HepG2 (cell line): ENCODE results near the gene NEDD4L.

Source experiments
- EP300 ChIP-seq, 3 experiments: sonication (generic) in 1 of 3; formaldehyde crosslinking in 1 of 3; IDR thresholded peaks; 2 replicates each; pipeline versions ENCODE4 v1.5.1 to v1.6.1; 2011 to 2020; ENCODE audit warnings: low read depth in 2 of 3, low read length in 2 of 3, borderline replicate concordance in 1 of 3, improper control_type of control experiment in 1 of 3, mild to moderate bottlenecking in 1 of 3, missing genetic modification reagents in 1 of 3, moderate library complexity in 1 of 3
- POLR2AphosphoS5 ChIP-seq: IDR thresholded peaks from 2 replicates; pipeline ENCODE4 v1.6.1; 2012; ENCODE audit warnings: low read depth, low read length
- SIN3A ChIP-seq: IDR thresholded peaks from 2 replicates; pipeline ENCODE4 v1.6.1; 2011; ENCODE audit warnings: low read depth, mild to moderate bottlenecking, control low read depth, low read length, borderline replicate concordance
- SMARCC2 ChIP-seq: fragments of 450-650 bp; IDR thresholded peaks from 2 replicates; pipeline ENCODE4 v1.6.1; 2017; ENCODE audit warnings: antibody characterized with exemption, mild to moderate bottlenecking
- ZNF639 ChIP-seq: conservative IDR thresholded peaks from 2 replicates; pipeline ENCODE4 v1.6.1; 2018; ENCODE audit warnings: missing genetic modification reagents

DNA sequence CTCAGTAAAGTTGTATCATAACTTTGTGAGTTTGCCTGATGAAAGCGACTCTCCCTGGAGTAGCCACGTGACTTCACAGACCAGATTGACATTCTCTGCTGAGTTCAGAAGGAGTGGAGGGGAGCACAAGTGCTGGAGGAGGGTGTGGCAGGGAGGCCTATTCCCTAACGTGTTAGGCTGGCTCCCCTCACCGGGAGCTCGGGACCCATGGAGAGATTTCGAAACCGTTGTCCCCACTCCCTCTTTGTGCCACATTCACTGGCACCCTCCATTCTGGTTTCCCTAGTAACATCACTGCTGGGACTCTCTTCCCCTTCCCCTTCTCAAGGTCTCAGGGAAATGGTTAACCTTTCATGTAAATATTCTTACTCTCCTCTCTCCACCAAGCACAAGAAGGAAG is 304.9 kb downstream of the NEDD4L start:
- TF ChIP-seq ZNF639 (CRISPR knock-in tag) (no peak), EP300 (IDR thresholded peaks at IDR 0.05; ENCODE audit: low read depth in 2 of 2, low read length in 2 of 2) (no peak), EP300 (CRISPR knock-in tag; IDR thresholded peaks at IDR 0.05; ENCODE audit: borderline replicate concordance) (no peak), SMARCC2 (no peak), POLR2AphosphoS5 (no peak), SIN3A (no peak)
